Urinary bladder (tissue), 4 donors: Measurements from ENCODE around the gene KRTAP6-3. TPM values are rescaled to one million over a fixed set of nuclear protein-coding genes. Genes with fewer than 3 reads are reported as not detected.

Source experiments
- DNase-seq: peaks from one replicate; pipeline ENCODE4 v3.0.0-alpha.2; 2015; ENCODE audit errors: extremely low spot score
- H3K27ac ChIP-seq: one replicate; pipeline ENCODE4 v1.5.1; 2013; ENCODE audit warnings: low read depth, mild to moderate bottlenecking, moderate library complexity
- H3K36me3 ChIP-seq: one replicate; pipeline ENCODE4 v1.6.1; 2013; ENCODE audit warnings: mild to moderate bottlenecking, moderate library complexity; ENCODE audit not compliant: insufficient read depth
- H3K4me1 ChIP-seq: one replicate; pipeline ENCODE4 v1.6.1; 2013; ENCODE audit warnings: mild to moderate bottlenecking, moderate library complexity; ENCODE audit not compliant: insufficient read depth
- H3K4me3 ChIP-seq: one replicate; pipeline ENCODE4 v1.5.1; 2013; ENCODE audit warnings: low read depth, low read length
- WGBS: extraction: QIAGEN DNeasy Blood & Tissue Kit; methylation state at CpG from one replicate; pipeline ENCODE4 v1.1.7; 2013; 5-methylcytosine and 5-hydroxymethylcytosine counted together
- polyA plus RNA-seq: library from polyadenylated mRNA; stranded (reverse); fragments of 200-250 nt; gene quantifications from one replicate; pipeline ENCODE4 v1.2.3, GENCODE V29; 2013
- total RNA-seq: library from RNA; depleted of rRNA; stranded (reverse); fragments of >200 nt; gene quantifications from one replicate; pipeline ENCODE4 v1.2.3, GENCODE V29; 2014
- donor health status: healthy with polysubstance abuse.
- donor health status: healthy.

Gene KRTAP6-3
- total and polyA plus RNA-seq, 2 donors, result not detected

DNA sequence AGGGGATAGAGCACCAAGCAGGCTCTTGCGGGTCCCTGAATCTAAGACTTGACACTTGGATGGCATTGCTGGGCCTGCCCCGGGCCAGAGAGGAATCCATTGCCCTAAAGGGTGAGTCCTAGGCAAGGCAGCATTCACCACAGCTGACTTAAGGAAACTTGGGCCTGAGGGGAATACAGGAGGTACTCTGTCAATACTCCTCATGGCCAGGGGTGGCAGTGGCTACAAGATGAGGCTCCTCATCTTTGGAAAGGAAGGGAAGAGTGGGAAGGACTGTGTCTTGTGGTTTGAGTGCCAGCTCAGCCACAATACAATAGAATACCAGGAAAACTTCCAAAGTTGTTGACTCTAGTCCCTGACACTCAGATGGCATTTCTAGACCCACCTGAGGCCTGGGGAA lies 13.7 kb downstream of the KRTAP6-3 start:
- no peak overlapping the region for H3K4me3 ChIP-seq
- no peak overlapping the region for H3K27ac ChIP-seq
- H3K4me1 ChIP-seq, result no peaks in the 10 kb centered on the region
- DNase-seq, result no peak
- H3K36me3 ChIP-seq, result no peaks in the 10 kb centered on the region
- WGBS, result 86% methylated on average over 2 of the region's 2 CpGs

DNA sequence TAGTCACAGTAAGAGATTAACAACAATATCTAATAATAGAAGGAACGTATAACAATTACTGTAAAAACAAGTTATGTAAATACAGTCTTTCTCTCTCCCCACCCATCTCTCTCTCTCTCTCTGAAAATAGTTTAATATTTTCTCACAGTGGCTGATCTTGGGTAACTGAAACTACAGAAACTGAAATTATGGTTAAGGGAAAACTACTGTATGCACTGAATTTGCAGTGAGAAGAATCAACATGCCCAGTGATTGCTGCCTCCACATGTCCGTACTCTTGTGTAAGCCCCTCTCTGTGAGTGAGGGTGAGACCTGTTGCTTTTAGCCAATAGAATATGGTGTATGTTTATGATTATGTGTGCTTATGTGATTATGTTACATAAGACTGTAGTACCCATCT lies 19.9 kb downstream of the KRTAP6-3 start:
- no peaks in the 10 kb centered on the region for H3K4me1 ChIP-seq
- no peak for DNase-seq
- H3K27ac ChIP-seq, result no peak overlapping the region
- 80% methylated on average over 2 of the region's 2 CpGs for WGBS
- no peaks in the 10 kb centered on the region for H3K36me3 ChIP-seq
- no peak overlapping the region for H3K4me3 ChIP-seq

DNA sequence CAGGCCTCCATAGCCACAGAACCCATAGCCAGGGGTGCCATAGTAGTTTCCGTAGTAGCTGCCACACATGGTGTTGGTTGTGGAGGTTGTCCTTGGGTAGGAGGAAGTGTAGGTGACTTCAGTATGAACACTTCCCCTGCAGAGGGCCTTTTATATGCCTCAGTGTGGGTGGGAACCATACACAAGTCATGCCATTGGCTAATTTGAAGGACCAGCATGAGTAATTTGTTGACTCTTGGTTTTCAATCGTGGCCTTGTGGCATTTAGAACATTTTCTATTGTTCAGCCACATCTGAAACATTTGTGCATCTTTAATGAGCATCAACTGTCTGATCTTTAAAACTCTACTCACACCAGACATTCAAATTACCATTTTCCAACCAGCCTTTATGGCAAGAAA lies 21.6 kb downstream of the KRTAP6-3 start, which contains the start of gene KRTAP6-1:
Gene KRTAP6-1, minus strand, starts transcription at position 95 of the 400 bp plus-strand sequence. Its CDS starts 26 bp downstream, at position 69.
- no peaks in the 10 kb centered on the region for H3K4me1 ChIP-seq
- DNase-seq, result no peak
- H3K4me3 ChIP-seq, result no peak within 1 kb of the TSS
- H3K27ac ChIP-seq, result no peak within 1 kb of the TSS
- WGBS, result 74% methylated on average over 2 of the region's 2 CpGs
- H3K36me3 ChIP-seq, result no peaks in the 10 kb centered on the region

DNA sequence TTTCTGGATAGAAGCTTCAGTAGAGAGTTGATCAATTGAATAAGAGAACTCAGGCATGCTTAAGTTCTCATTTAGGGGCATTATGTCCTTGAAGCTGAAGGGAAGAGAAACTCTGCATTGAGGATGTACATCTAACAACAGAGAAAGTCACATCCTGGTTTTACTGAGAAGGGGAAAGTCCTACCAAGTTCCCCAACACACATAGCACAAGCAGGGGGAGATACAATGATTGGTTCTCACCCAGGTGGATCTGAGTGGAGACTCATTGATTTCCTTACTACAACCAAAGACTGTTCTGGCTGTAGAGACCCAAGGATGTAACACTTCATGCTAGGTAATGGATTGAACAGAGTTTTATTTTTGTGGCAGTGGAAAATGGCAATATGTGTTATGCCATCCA lies 23.0 kb downstream of the KRTAP6-3 start:
- Histone ChIP-seq H3K27ac (no peak overlapping the region), H3K4me1 (no peaks in the 10 kb centered on the region), H3K36me3 (no peaks in the 10 kb centered on the region), H3K4me3 (no peak overlapping the region)
- DNase-seq, result no peak

DNA sequence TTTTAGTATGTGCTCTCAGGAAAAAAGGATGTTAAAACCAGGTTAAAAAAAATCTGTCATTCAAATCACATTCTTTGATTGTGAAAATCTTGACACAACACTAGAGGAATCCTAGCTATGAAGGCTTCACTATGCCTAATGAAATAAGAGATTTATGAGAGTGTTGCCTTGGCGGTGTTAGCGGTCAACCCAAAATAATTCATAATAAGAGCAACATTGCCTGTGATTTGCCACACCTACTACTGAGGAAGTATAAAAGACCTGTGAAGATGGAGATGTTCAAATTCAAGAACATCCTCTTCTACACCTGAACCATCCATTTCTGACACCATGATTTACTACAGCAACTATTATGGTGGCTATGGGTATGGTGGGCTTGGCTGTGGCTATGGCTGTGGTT lies 23.9 kb downstream of the KRTAP6-3 start, which contains the start of gene KRTAP20-1:
Gene KRTAP20-1, plus strand, starts transcription at position 301 of the 400 bp plus-strand sequence. Its CDS starts 30 bp downstream, at position 331.
- Histone ChIP-seq H3K4me1 (no peaks in the 10 kb centered on the region), H3K36me3 (no peaks in the 10 kb centered on the region), H3K27ac (no peak within 1 kb of the TSS), H3K4me3 (no peak within 1 kb of the TSS)
- WGBS, result 92% methylated on average over 2 of the region's 2 CpGs
- DNase-seq, result no peak

DNA sequence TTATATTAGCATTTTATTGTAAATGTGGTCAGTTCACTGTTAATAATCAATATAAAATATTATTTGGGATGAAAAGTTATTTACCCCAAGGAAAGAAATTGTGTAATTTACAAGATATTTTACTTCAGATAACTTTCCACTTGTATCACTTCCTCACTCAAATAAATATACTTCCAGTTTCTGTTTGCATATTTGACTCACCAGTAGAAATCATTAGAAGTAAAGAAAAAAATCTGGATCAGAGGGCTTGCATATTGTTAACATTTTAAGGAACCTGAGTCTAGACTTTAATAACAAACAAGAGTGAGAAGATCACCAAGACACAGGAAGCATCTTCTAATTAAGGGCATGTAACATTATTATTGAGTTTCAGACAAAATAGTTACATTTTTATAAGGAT lies 27.8 kb downstream of the KRTAP6-3 start:
- no peaks in the 10 kb centered on the region for H3K4me1 ChIP-seq
- no peak overlapping the region for H3K27ac ChIP-seq
- no peaks in the 10 kb centered on the region for H3K36me3 ChIP-seq
- H3K4me3 ChIP-seq, result no peak overlapping the region
- no peak for DNase-seq

DNA sequence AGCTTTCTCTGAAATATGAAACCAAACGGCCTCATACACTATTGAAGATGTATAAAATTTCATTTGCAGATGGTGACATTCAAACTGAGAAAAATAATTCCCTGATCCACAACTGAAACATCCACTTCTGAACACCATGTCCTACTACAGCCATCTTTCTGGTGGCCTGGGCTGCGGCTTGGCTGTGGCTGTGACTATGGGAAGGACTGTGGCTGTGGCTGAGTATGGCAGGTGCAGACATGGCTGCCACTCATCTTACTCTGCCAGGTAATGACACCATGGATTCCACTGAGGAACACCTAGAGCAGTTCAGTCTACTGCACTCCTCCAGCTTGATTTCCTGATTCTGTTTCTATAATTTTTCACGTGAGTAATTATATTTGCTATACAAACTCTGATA lies 28.3 kb downstream of the KRTAP6-3 start, which contains the start of gene KRTAP20-4:
Gene KRTAP20-4, plus strand, starts transcription at position 106 of the 400 bp plus-strand sequence.
- Histone ChIP-seq H3K36me3 (no peaks in the 10 kb centered on the region), H3K4me3 (no peak within 1 kb of the TSS), H3K27ac (no peak within 1 kb of the TSS), H3K4me1 (no peaks in the 10 kb centered on the region)
- DNase-seq, result no peak
- WGBS, result 82% methylated on average over 3 of the region's 3 CpGs

DNA sequence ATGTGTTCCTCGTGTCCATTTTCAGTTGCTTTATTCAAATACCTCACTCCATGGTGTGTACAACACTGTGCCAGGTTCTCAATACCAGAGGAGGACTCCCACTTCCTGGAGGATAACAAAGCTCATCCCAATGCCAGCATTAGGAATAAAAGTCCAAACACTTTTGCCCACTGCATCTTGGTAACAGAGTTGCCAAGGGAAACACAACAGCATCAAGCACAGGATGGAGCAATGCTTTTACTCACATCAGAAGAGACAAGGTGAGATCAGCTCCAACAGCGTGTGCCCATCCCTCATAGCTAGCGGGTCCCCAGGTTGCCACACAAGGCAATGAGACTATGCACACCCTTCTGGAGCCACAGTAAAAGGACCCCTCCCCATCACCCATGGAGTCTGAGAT lies 31.1 kb downstream of the KRTAP6-3 start:
- no peak for DNase-seq
- no peaks in the 10 kb centered on the region for H3K4me1 ChIP-seq
- WGBS, result 90% methylated on average over 3 of the region's 3 CpGs
- H3K4me3 ChIP-seq, result no peak overlapping the region
- no peaks in the 10 kb centered on the region for H3K36me3 ChIP-seq
- no peak overlapping the region for H3K27ac ChIP-seq

DNA sequence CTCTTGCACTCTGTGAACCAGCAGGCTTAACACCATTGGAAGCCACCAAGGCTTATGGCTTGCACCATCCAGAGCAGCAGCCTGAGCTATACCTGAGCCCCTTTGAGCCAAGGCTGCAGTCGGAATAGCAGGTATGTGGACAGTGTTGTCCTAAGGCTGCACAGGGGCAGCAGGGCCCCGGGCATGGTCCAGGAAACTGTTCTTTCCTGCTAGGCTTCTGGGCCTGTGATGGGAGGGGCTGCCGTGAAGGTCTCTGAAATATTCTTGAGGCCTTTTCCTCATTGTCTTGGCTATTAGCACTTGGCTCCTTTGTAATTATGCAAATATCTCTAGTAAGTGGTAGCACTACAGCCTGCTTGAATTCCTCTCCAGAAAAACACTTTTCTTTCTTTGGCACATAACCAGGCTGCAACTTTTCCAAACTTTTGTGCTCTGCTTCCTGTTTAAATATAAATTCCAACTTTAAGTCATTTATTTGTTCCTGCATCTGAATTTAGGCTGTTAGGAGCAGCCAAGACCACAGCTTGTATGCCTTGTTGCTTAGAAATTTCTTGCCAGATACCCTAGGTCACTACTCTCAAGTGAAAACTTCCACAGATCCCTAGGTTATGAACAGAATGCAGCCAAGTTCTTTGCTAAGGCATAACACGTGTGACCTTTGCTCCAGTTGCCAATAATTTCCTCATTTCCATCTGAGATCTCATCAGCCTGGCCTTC lies 33.4 kb downstream of the KRTAP6-3 start:
- H3K4me3 ChIP-seq, result no peak overlapping the region
- WGBS, result 75% methylated on average over 4 of the region's 4 CpGs
- DNase-seq, result no peak
- H3K27ac ChIP-seq, result no peak overlapping the region
- H3K4me1 ChIP-seq, result no peaks in the 10 kb centered on the region
- H3K36me3 ChIP-seq, result no peaks in the 10 kb centered on the region

DNA sequence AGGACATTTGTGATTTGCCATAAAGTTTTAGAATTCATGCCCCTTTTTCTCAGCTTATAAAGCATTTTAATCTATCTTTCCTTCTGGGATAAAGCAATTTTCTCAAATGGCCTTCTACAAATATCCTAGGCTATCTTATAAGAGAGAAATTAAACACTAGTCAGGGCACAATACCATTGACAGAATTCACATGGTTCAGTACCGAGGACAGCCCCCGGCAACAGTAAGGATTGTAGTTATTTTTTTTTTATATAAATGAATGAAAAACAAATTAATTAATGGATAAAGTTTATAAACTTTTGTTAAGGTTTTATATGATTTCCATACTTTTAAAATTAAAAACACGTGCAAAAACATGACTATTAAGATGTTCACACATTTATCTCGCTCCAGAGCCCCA lies 35.9 kb downstream of the KRTAP6-3 start:
- no peak overlapping the region for H3K4me3 ChIP-seq
- no peak for DNase-seq
- no peak overlapping the region for H3K27ac ChIP-seq
- H3K4me1 ChIP-seq, result no peaks in the 10 kb centered on the region
- no peaks in the 10 kb centered on the region for H3K36me3 ChIP-seq
- WGBS, result 77% methylated on average over 4 of the region's 4 CpGs

DNA sequence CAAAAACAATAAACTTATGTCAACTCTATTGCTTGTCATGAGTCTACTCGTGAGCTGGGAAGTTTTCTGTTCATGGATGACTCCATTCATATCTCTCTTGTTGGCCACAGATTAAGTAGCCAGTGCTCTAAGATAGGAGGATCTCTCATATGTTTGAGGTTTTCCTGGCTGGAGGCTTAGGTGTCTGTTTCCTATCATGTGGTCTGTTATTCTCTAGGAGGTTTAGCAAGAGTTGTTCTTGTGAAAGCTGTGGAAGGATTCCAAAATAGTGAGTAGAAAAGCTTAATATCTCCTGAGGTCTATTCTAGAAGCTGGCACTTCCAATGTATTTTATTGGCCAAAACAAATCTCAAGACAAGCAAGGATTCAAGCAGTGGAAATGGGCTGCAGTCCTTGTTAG lies 37.0 kb downstream of the KRTAP6-3 start:
- H3K4me1 ChIP-seq, result no peaks in the 10 kb centered on the region
- no peaks in the 10 kb centered on the region for H3K36me3 ChIP-seq
- no peak overlapping the region for H3K27ac ChIP-seq
- no peak for DNase-seq
- whole genome bisulfite sequencing, result 41% methylated on average over 1 of the region's 1 CpG
- H3K4me3 ChIP-seq, result no peak overlapping the region

DNA sequence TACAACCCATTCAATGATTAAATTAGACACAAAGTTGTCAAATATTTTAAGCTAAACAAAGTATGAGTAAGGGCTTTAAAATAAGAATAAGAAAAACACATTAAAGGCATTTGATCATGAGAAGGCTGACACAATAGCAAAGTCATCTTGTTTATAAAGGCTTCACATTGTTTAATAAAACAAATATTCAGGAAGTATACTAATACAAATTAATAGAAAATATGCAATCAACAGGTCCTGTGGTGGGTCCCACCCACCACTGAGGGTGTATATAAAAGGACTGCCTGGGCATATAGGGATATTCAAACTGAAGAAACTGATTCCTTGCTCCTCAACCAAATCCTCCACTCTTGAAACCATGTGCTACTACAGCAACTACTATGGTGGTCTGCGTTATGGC lies 42.7 kb downstream of the KRTAP6-3 start, which contains the start of gene KRTAP20-2:
Gene KRTAP20-2, plus strand, starts transcription at position 301 of the 400 bp plus-strand sequence. Its CDS starts 58 bp downstream, at position 359.
- DNase-seq, result no peak
- Histone ChIP-seq H3K4me3 (no peak within 1 kb of the TSS), H3K27ac (no peak within 1 kb of the TSS), H3K36me3 (no peaks in the 10 kb centered on the region), H3K4me1 (no peaks in the 10 kb centered on the region)
- 95% methylated on average over 1 of the region's 1 CpG for WGBS

DNA sequence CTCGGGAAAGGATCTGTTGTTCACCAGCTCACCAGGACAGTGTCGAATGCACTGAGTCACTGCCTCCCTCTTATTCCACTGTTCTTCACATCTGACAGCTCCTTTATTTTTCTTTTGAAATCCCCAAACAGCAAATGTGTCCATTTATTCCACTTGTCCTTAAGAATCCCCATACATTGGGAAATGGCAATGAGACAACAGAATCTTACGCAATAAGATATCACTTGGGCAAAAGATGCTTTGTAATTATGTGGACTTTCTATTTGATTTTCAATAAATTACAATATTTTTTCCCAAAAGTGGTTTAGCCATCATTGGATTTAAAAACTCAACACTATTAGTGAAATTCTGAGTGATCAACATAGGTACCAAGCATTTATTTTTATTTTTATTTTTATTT lies 46.4 kb downstream of the KRTAP6-3 start:
- Histone ChIP-seq H3K27ac (no peak overlapping the region), H3K36me3 (no peaks in the 10 kb centered on the region), H3K4me3 (no peak overlapping the region), H3K4me1 (no peaks in the 10 kb centered on the region)
- no peak for DNase-seq
- WGBS, result 75% methylated on average over 3 of the region's 3 CpGs

DNA sequence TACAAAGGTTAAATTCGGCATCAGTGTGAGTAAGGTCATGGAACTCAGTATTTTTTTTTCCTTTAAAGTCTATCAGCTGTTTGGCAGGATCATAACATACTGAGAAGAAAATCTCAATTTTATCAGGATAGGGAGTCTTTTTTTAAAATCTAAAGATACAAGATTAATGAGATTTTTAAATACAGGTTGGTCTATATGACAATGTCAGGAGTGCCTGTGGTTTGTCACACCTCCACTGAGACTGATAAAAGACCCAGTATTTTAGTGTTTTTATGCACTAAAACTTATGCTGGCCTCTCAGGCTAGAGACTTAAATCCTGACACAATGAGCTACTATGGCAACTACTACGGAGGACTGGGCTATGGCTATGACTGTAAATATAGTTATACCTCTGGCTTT lies 50.3 kb downstream of the KRTAP6-3 start, which contains the start of gene KRTAP20-3:
Gene KRTAP20-3, plus strand, starts transcription at position 301 of the 400 bp plus-strand sequence.
- Histone ChIP-seq H3K27ac (no peak within 1 kb of the TSS), H3K4me1 (no peaks in the 10 kb centered on the region), H3K4me3 (no peak within 1 kb of the TSS), H3K36me3 (no peaks in the 10 kb centered on the region)
- no peak for DNase-seq
- WGBS, result 82% methylated on average over 2 of the region's 2 CpGs
